Measurements from ENCODE around the gene NSG1. TPM values are rescaled to one million over a fixed set of nuclear protein-coding genes. Genes with fewer than 3 reads are reported as not detected.

NSG1 gene
- total RNA-seq, 1 donor from 2014 or later = 10.6 TPM

- Mint-ChIP-seq H3K27ac (ENCODE audit: unreplicated experiment) (no peak overlapping the region), H3K27me3 (ENCODE audit: low read depth, unreplicated experiment) (peaks cover 31% of the 10 kb centered on the region), H3K9me3 (ENCODE audit: unreplicated experiment) (no peaks in the 10 kb centered on the region), H3K4me1 (ENCODE audit: low read depth, unreplicated experiment) (peaks cover 3% of the 10 kb centered on the region), H3K36me3 (ENCODE audit: low read depth, unreplicated experiment) (no peaks in the 10 kb centered on the region), H3K4me3 (ENCODE audit: unreplicated experiment) (no peak overlapping the region)
- no peaks in the 10 kb centered on the region for H3K79me2 ChIP-seq (ENCODE audit: insufficient read depth, low read length)
- no peaks in the 10 kb centered on the region for H4K20me1 ChIP-seq (ENCODE audit: insufficient read depth, low read length)
- no peak overlapping the region for H2AFZ ChIP-seq (ENCODE audit: low read depth, low read length)
- H3K36me3 ChIP-seq (ENCODE audit: insufficient read depth, low read length) = no peaks in the 10 kb centered on the region
- H3K9me3 ChIP-seq (ENCODE audit: insufficient read depth, low read depth, low read length) = no peaks in the 10 kb centered on the region
- H3K27ac ChIP-seq (ENCODE audit: low read depth, low read length) = no peak overlapping the region
- DNase-seq (ENCODE audit: low read depth) (no peak), FAIRE-seq (no peak)
- no peak overlapping the region for H3K9ac ChIP-seq (ENCODE audit: low read length)
- no peak overlapping the region for H3K4me3 ChIP-seq (ENCODE audit: insufficient read depth, low read depth, low read length)
- H3K4me2 ChIP-seq (ENCODE audit: low read length) = no peak overlapping the region
- H3K4me1 ChIP-seq (ENCODE audit: insufficient read depth, low read length) = no peaks in the 10 kb centered on the region
- no peak for TF ChIP-seq EZH2 (IDR thresholded peaks at IDR 0.05; ENCODE audit: insufficient read depth, low read length)
- TF ChIP-seq CTCF (IDR thresholded peaks at IDR 0.05; ENCODE audit: insufficient read depth, low read depth, low read length) = no peak
- H3K27me3 ChIP-seq (ENCODE audit: insufficient read depth, low read length) = no peaks in the 10 kb centered on the region
Observed at GRCh38 chr4:4407299-4408131, 20.6 kb downstream of the NSG1 start.

GRCh38 chr4:4408132-4408523, 21.2 kb downstream of the NSG1 start:
- no peak overlapping the region for H3K4me3 ChIP-seq (ENCODE audit: insufficient read depth, low read depth, low read length)
- no peaks in the 10 kb centered on the region for H3K4me1 ChIP-seq (ENCODE audit: insufficient read depth, low read length)
- Mint-ChIP-seq H3K9me3 (ENCODE audit: unreplicated experiment) (no peaks in the 10 kb centered on the region), H3K27ac (ENCODE audit: unreplicated experiment) (no peak overlapping the region), H3K27me3 (ENCODE audit: low read depth, unreplicated experiment) (peaks cover 30% of the 10 kb centered on the region), H3K36me3 (ENCODE audit: low read depth, unreplicated experiment) (no peaks in the 10 kb centered on the region), H3K4me3 (ENCODE audit: unreplicated experiment) (no peak overlapping the region), H3K4me1 (ENCODE audit: low read depth, unreplicated experiment) (no peaks in the 10 kb centered on the region)
- no peaks in the 10 kb centered on the region for H3K27me3 ChIP-seq (ENCODE audit: insufficient read depth, low read length)
- no peaks in the 10 kb centered on the region for H3K36me3 ChIP-seq (ENCODE audit: insufficient read depth, low read length)
- H3K4me2 ChIP-seq (ENCODE audit: low read length) = no peak overlapping the region
- no peak for FAIRE-seq
- H3K9ac ChIP-seq (ENCODE audit: low read length) = no peak overlapping the region
- no peak overlapping the region for H2AFZ ChIP-seq (ENCODE audit: low read depth, low read length)
- TF ChIP-seq EZH2 (IDR thresholded peaks at IDR 0.05; ENCODE audit: insufficient read depth, low read length) (no peak), CTCF (IDR thresholded peaks at IDR 0.05; ENCODE audit: insufficient read depth, low read depth, low read length) (no peak)
- no peak overlapping the region for H3K27ac ChIP-seq (ENCODE audit: low read depth, low read length)
- no peak for DNase-seq (ENCODE audit: low read depth)
- no peaks in the 10 kb centered on the region for H3K79me2 ChIP-seq (ENCODE audit: insufficient read depth, low read length)
- H4K20me1 ChIP-seq (ENCODE audit: insufficient read depth, low read length) = no peaks in the 10 kb centered on the region
- no peaks in the 10 kb centered on the region for H3K9me3 ChIP-seq (ENCODE audit: insufficient read depth, low read depth, low read length)

Measured in astrocyte (in vitro differentiated cells and primary cell).